Sigmoid colon (tissue), 7 donors: ENCODE results near the gene AP5B1. TPM values are rescaled to one million over a fixed set of nuclear protein-coding genes. Genes with fewer than 3 reads are reported as not detected.

Experiments used
- DNase-seq: peaks from one replicate; pipeline ENCODE4 v3.0.0-alpha.2; 2019
- H3K27ac ChIP-seq, 4 donors: fragments of 200-600 bp; sonication (generic); one replicate each; pipeline ENCODE4 v1.5.1; 2016 to 2019; ENCODE audit warnings: mild to moderate bottlenecking in 1 of 4
- H3K27me3 ChIP-seq, 3 donors: fragments of 200-600 bp; sonication (generic); one replicate each; pipeline ENCODE4 v1.5.1; 2019; ENCODE audit warnings: mild to moderate bottlenecking in 1 of 3
- H3K36me3 ChIP-seq, 4 donors: fragments of 200-600 bp; sonication (generic); one replicate each; pipeline ENCODE4 v1.5.1; 2016 to 2019
- H3K4me1 ChIP-seq, 4 donors: fragments of 200-600 bp; sonication (generic); one replicate each; pipeline ENCODE4 v1.5.1; 2017 to 2019
- H3K4me3 ChIP-seq, 4 donors: fragments of 200-600 bp; sonication (generic); one replicate each; pipeline ENCODE4 v1.5.1; 2017 to 2019; ENCODE audit warnings: mild to moderate bottlenecking in 2 of 4, moderate library complexity in 1 of 4
- H3K9me3 ChIP-seq, 4 donors: fragments of 200-600 bp in 3 of 4; sonication (generic) in 3 of 4; one replicate each; pipeline versions ENCODE4 v1.5.1 to v1.6.1; 2013 to 2019
- CTCF ChIP-seq, 4 experiments: fragments of 450-650 bp in 3 of 4; fragments of 200-600 bp in 1 of 4; IDR thresholded peaks; one replicate each; pipeline ENCODE4 v1.5.1; 2016 to 2019; ENCODE audit warnings: antibody characterized with exemption in 4 of 4, mild to moderate bottlenecking in 3 of 4, moderate library complexity in 2 of 4
- EP300 ChIP-seq, 4 donors: sonication (generic); formaldehyde crosslinking; IDR thresholded peaks; one replicate each; pipeline ENCODE4 v1.6.1; 2017; ENCODE audit warnings: antibody characterized with exemption in 4 of 4
- POLR2A ChIP-seq, 2 donors: fragments of 450-650 bp; IDR thresholded peaks; one replicate each; pipeline ENCODE4 v1.6.1; 2016; ENCODE audit warnings: antibody characterized with exemption in 2 of 2, mild to moderate bottlenecking in 2 of 2, moderate library complexity in 2 of 2
- POLR2AphosphoS5 ChIP-seq, 4 donors: sonication (generic); formaldehyde crosslinking; IDR thresholded peaks; one replicate each; pipeline ENCODE4 v1.6.1; 2017; ENCODE audit warnings: antibody characterized with exemption in 4 of 4
- WGBS, 2 donors: extraction: QIAGEN DNeasy Blood & Tissue Kit; methylation state at CpG; one replicate each; pipeline ENCODE4 v1.1.7; 2013; 5-methylcytosine and 5-hydroxymethylcytosine counted together
- intact Hi-C: fragments of 100-400 bp; cut with DNase I; formaldehyde crosslinking; loops from one replicate; pipeline ENCODE4 v1.15.1; 2023
- polyA plus RNA-seq, 3 donors: library from polyadenylated mRNA; stranded (reverse); fragments of 200-250 nt; gene quantifications; one replicate each; pipeline ENCODE4 v1.2.3, GENCODE V29; 2013
- total RNA-seq, 4 donors: library from RNA; depleted of rRNA; stranded (reverse); fragments of >200 nt; gene quantifications; one replicate each; pipeline ENCODE4 v1.1.0, GENCODE V29; 2016
- donor health status: healthy with polysubstance abuse.
- donor health status: Bipolar disorder and iron deficiency.
- donor health status: healthy.

Gene AP5B1
- total and polyA plus RNA-seq, 7 donors = 6.6 to 14.6 (median 9.0) TPM

- WGBS, 2 donors = 20 to 56% methylated on average over 8 of the region's 8 CpGs
- intact Hi-C loops = no loop called here
- H3K36me3 ChIP-seq = no peaks in the 10 kb centered on the region
- H3K9me3 ChIP-seq = no peaks in the 10 kb centered on the region
- no peak for TF ChIP-seq CTCF (IDR thresholded peaks at IDR 0.05)
- TF ChIP-seq POLR2AphosphoS5 (IDR thresholded peaks at IDR 0.05) = no peak
- no peak for TF ChIP-seq EP300 (IDR thresholded peaks at IDR 0.05)
- TF ChIP-seq POLR2A (IDR thresholded peaks at IDR 0.05) = no peak
- DNase-seq = no peak
- H3K4me1 ChIP-seq = peaks cover 0 to 12% (median 8%) of the 10 kb centered on the region in 4 donors
- no peaks in the 10 kb centered on the region for H3K27me3 ChIP-seq
- H3K27ac ChIP-seq = no peak overlapping the region
- H3K4me3 ChIP-seq = no peak overlapping the region
These were observed 40.3 kb upstream of the AP5B1 start for GRCh38 chr11:65821107-65821506.

GRCh38 chr11:65817835-65818680 lies 37.3 kb upstream of the AP5B1 start:
- Histone ChIP-seq H3K27ac (peak overlapping the region; percentile 64 to 74 (median 72)), H3K4me3 (peak overlapping the region; percentile 29 to 65 (median 60)), H3K4me1 (peaks cover 0 to 12% (median 8%) of the 10 kb centered on the region in 4 donors), H3K27me3 (no peaks in the 10 kb centered on the region), H3K36me3 (peaks cover 0 to 6% (median 0%) of the 10 kb centered on the region in 4 donors), H3K9me3 (no peaks in the 10 kb centered on the region)
- TF ChIP-seq CTCF (IDR thresholded peaks at IDR 0.05) = peak; percentile 85 to 100 (median 94)
- TF ChIP-seq EP300 (IDR thresholded peaks at IDR 0.05) = no peak
- TF ChIP-seq POLR2AphosphoS5 (IDR thresholded peaks at IDR 0.05) = peak in 3 of 4 donors; percentile 18 to 49 (median 19)
- intact Hi-C loops = loop anchor here (1.0 to 10.0 kb wide), 3 partner anchors 38 to 193 kb away; partner anchors contain the start of gene AP5B1
- peak; percentile 95 for DNase-seq
- 6 to 7% methylated on average over 74 of the region's 74 CpGs for WGBS, 2 donors

- DNase-seq = no peak
- WGBS, 2 donors = 45 to 70% methylated on average over 5 of the region's 5 CpGs
- H3K36me3 ChIP-seq = peaks cover 0 to 6% (median 0%) of the 10 kb centered on the region in 4 donors
- no peak for TF ChIP-seq EP300 (IDR thresholded peaks at IDR 0.05)
- no peak for TF ChIP-seq CTCF (IDR thresholded peaks at IDR 0.05)
- no peak for TF ChIP-seq POLR2AphosphoS5 (IDR thresholded peaks at IDR 0.05)
- no peak for TF ChIP-seq POLR2A (IDR thresholded peaks at IDR 0.05)
- H3K4me3 ChIP-seq = peak overlapping the region; percentile 29 to 65 (median 60)
- no peaks in the 10 kb centered on the region for H3K27me3 ChIP-seq
- intact Hi-C loops = loop anchor here (10.0 kb wide), 1 partner anchor 193 kb away; no protein-coding TSS in a partner anchor
- peaks cover 0 to 12% (median 8%) of the 10 kb centered on the region in 4 donors for H3K4me1 ChIP-seq
- peak overlapping the region; percentile 64 to 74 (median 72) for H3K27ac ChIP-seq
- no peaks in the 10 kb centered on the region for H3K9me3 ChIP-seq
These were observed 36.6 kb upstream of the AP5B1 start for GRCh38 chr11:65817312-65817834.

GRCh38 chr11:65816696-65817095 lies 35.9 kb upstream of the AP5B1 start:
- Histone ChIP-seq H3K9me3 (no peaks in the 10 kb centered on the region), H3K27ac (no peak overlapping the region), H3K36me3 (peaks cover 0 to 6% (median 0%) of the 10 kb centered on the region in 4 donors), H3K4me3 (no peak overlapping the region), H3K27me3 (no peaks in the 10 kb centered on the region), H3K4me1 (peaks cover 0 to 12% (median 8%) of the 10 kb centered on the region in 4 donors)
- 93 to 95% methylated on average over 3 of the region's 3 CpGs for WGBS, 2 donors
- no peak for TF ChIP-seq EP300 (IDR thresholded peaks at IDR 0.05)
- no peak for TF ChIP-seq POLR2A (IDR thresholded peaks at IDR 0.05)
- no peak for TF ChIP-seq POLR2AphosphoS5 (IDR thresholded peaks at IDR 0.05)
- no peak for TF ChIP-seq CTCF (IDR thresholded peaks at IDR 0.05)
- no peak for DNase-seq
- intact Hi-C loops = loop anchor here (10.0 kb wide), 1 partner anchor 192 kb away; no protein-coding TSS in a partner anchor
